OCI-LY1 (cell line): ENCODE data around the gene NCSTN.

Source experiments
- CTCF ChIP-seq: fragments of 200-600 bp; sonication (generic), shearing (Covaris generic); IDR thresholded peaks from 2 replicates; pipeline ENCODE4 v1.5.1; 2017; ENCODE audit warnings: mild to moderate bottlenecking, antibody characterized with exemption, low read length, moderate library complexity, mixed read lengths
- EZH2 ChIP-seq: fragments of 200-600 bp; sonication (generic), shearing (Covaris generic); IDR thresholded peaks from 2 replicates; pipeline ENCODE4 v1.8.0; 2017; ENCODE audit warnings: borderline replicate concordance, mixed run types, mild to moderate bottlenecking, antibody characterized with exemption, low read length, moderate library complexity, mixed read lengths

- TF ChIP-seq CTCF, result no peak
- no peak for TF ChIP-seq EZH2
These were observed 8.4 kb downstream of the NCSTN start for GRCh38 chr1:160351629-160352028.
